SK-N-SH treated with all-trans-retinoic acid at 6 μM for 48 hours (cell line): ENCODE measurements around the gene FCER1G.

ENCODE experiments used
- ATAC-seq: fragments of 200-7000 bp; cut with Tn5 transposase; 3 replicates; pipeline ENCODE4 v1.9.1; 2020; ENCODE audit warnings: mild to moderate bottlenecking, moderate library complexity
- BACH2 ChIP-seq: fragments of 250-450 bp; sonication (Bioruptor Pico); IDR thresholded peaks from 2 replicates; pipeline ENCODE4 v1.9.0; 2021; ENCODE audit warnings: mild to moderate bottlenecking, borderline replicate concordance
- CSRNP3 ChIP-seq: fragments of 250-450 bp; sonication (Bioruptor Pico); IDR thresholded peaks from 2 replicates; pipeline ENCODE4 v1.5.1; 2021; ENCODE audit warnings: mild to moderate bottlenecking, moderate library complexity
- ESRRG ChIP-seq: fragments of 250-450 bp; sonication (Bioruptor Pico); IDR thresholded peaks from 2 replicates; pipeline ENCODE4 v1.6.1; 2021; ENCODE audit warnings: mild to moderate bottlenecking
- GLIS3 ChIP-seq: fragments of 250-450 bp; sonication (Bioruptor Pico); IDR thresholded peaks from 2 replicates; pipeline ENCODE4 v1.5.0; 2020; ENCODE audit warnings: mild to moderate bottlenecking, moderate library complexity
- ISL1 ChIP-seq: fragments of 250-450 bp; sonication (Bioruptor Pico); IDR thresholded peaks from 2 replicates; pipeline ENCODE4 v2.1.2; 2022; ENCODE audit warnings: mild to moderate bottlenecking, moderate library complexity
- OSR1 ChIP-seq: fragments of 250-450 bp; sonication (Bioruptor Pico); IDR thresholded peaks from 2 replicates; pipeline ENCODE4 v1.8.0; 2022; ENCODE audit warnings: moderate library complexity, mild to moderate bottlenecking, inconsistent platforms
- PATZ1 ChIP-seq: fragments of 250-450 bp; sonication (Bioruptor Pico); IDR thresholded peaks from 2 replicates; pipeline ENCODE4 v1.8.0; 2020; ENCODE audit warnings: mild to moderate bottlenecking, moderate library complexity, borderline replicate concordance
- PPARA ChIP-seq: fragments of 250-450 bp; sonication (Bioruptor Pico); IDR thresholded peaks from 2 replicates; pipeline ENCODE4 v1.5.0; 2020; ENCODE audit warnings: mild to moderate bottlenecking, borderline replicate concordance
- RARB ChIP-seq: fragments of 250-450 bp; sonication (Bioruptor Pico); IDR thresholded peaks from 2 replicates; pipeline ENCODE4 v1.8.0; 2021; ENCODE audit warnings: mild to moderate bottlenecking, moderate library complexity
- SNAI2 ChIP-seq: fragments of 250-450 bp; sonication (Bioruptor Pico); IDR thresholded peaks from 2 replicates; pipeline ENCODE4 v1.5.0; 2020; ENCODE audit warnings: mild to moderate bottlenecking, moderate library complexity
- TCF4 ChIP-seq: fragments of 250-450 bp; sonication (Bioruptor Pico); IDR thresholded peaks from 2 replicates; pipeline ENCODE4 v1.8.0; 2021; ENCODE audit warnings: mild to moderate bottlenecking, moderate library complexity, borderline replicate concordance
- TOX ChIP-seq: fragments of 250-450 bp; sonication (Bioruptor Pico); IDR thresholded peaks from 2 replicates; pipeline ENCODE4 v1.8.0; 2021; ENCODE audit warnings: mild to moderate bottlenecking, moderate library complexity, borderline replicate concordance
- TSHZ2 ChIP-seq: fragments of 250-450 bp; sonication (Bioruptor Pico); IDR thresholded peaks from 2 replicates; pipeline ENCODE4 v1.5.0; 2020; ENCODE audit warnings: mild to moderate bottlenecking, moderate library complexity
- ZC3H10 ChIP-seq: fragments of 250-450 bp; sonication (Bioruptor Pico); IDR thresholded peaks from 2 replicates; pipeline ENCODE4 v1.5.1; 2021; ENCODE audit warnings: mild to moderate bottlenecking, moderate library complexity
- ZFP30 ChIP-seq: fragments of 450-650 bp; formaldehyde crosslinking; IDR thresholded peaks from 2 replicates; pipeline ENCODE4 v1.5.0; 2022; ENCODE audit warnings: mild to moderate bottlenecking, moderate library complexity
- ZNF565 ChIP-seq: fragments of 450-650 bp; formaldehyde crosslinking; conservative IDR thresholded peaks from 2 replicates; pipeline ENCODE4 v1.5.0; 2020; ENCODE audit warnings: low read depth, mild to moderate bottlenecking, moderate library complexity
- ZNF70 ChIP-seq: fragments of 450-650 bp; formaldehyde crosslinking; IDR thresholded peaks from 2 replicates; pipeline ENCODE4 v1.5.0; 2020; ENCODE audit warnings: mild to moderate bottlenecking, moderate library complexity
- ZNF8 ChIP-seq: fragments of 450-650 bp; formaldehyde crosslinking; IDR thresholded peaks from 2 replicates; pipeline ENCODE4 v1.5.0; 2020; ENCODE audit warnings: mild to moderate bottlenecking, moderate library complexity

The FCER1G gene

GRCh38 chr1:161172776-161173376 lies 42.2 kb upstream of the FCER1G start:
- no peak for TF ChIP-seq OSR1 (CRISPR knock-in tag)
- TF ChIP-seq ISL1 = no peak
- TF ChIP-seq ZC3H10 (CRISPR knock-in tag) = no peak
- TF ChIP-seq RARB (CRISPR knock-in tag) = no peak
- no peak for TF ChIP-seq PPARA (CRISPR knock-in tag)
- no peak for TF ChIP-seq TOX (CRISPR knock-in tag)
- TF ChIP-seq PATZ1 (CRISPR knock-in tag) = no peak
- no peak for TF ChIP-seq BACH2 (CRISPR knock-in tag)
- no peak for TF ChIP-seq TCF4 (CRISPR knock-in tag)
- no peak for ATAC-seq

DNA sequence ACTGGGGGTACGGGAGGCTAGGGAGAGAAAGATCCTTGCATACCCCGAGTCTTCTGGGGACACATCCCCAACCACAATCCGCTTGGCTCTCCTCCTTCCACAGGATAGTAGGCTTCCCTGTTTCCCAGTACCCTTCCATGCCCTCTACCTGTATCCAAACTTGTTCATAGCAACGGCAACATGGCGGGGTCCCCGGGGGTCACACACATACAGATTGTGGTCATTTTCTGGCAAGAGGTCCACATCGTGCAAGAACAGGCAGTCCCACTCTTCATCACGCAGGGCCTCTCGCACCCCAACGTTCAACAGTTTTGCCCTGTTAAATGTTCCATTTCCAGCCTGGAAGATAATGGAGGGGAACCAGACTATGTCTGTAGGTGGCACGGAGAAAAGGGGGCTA lies 41.4 kb upstream of the FCER1G start:
- ATAC-seq = no peak
- TF ChIP-seq ZC3H10 (CRISPR knock-in tag) = no peak
- no peak for TF ChIP-seq OSR1 (CRISPR knock-in tag)
- no peak for TF ChIP-seq ZNF565 (CRISPR knock-in tag)
- TF ChIP-seq TCF4 (CRISPR knock-in tag) = no peak
- TF ChIP-seq ESRRG (CRISPR knock-in tag) = no peak
- no peak for TF ChIP-seq TSHZ2 (CRISPR knock-in tag)
- no peak for TF ChIP-seq RARB (CRISPR knock-in tag)
- no peak for TF ChIP-seq ZNF8
- TF ChIP-seq PPARA (CRISPR knock-in tag) = no peak

DNA sequence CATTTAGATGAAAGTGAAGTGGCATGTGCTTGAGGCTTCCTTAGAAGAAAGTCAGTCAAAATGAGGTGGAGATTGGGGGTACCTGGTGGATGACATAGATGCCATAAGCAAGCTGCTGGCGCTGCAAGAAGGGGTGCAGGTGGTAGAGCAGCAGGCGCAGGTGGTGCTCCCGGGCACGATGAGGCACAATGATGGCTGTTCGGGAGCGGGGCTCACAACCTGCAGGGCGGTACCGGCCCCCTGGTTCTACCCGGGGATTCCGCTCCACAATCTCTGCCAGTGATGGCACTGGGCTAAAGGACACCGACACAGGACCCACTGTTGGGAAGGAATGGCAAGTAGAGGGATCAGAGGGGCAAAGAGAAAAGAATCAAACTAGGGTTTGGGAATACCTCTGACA lies 40.2 kb upstream of the FCER1G start:
- TF ChIP-seq TSHZ2 (CRISPR knock-in tag) (no peak), RARB (CRISPR knock-in tag) (no peak), BACH2 (CRISPR knock-in tag) (no peak), GLIS3 (CRISPR knock-in tag) (no peak), ZFP30 (no peak), PATZ1 (CRISPR knock-in tag) (no peak), ISL1 (no peak), ZNF70 (CRISPR knock-in tag) (no peak), SNAI2 (no peak), ESRRG (CRISPR knock-in tag) (no peak), OSR1 (CRISPR knock-in tag) (no peak), CSRNP3 (no peak)
- no peak for ATAC-seq
